Left kidney (tissue), 2 donors: ENCODE data around the gene COL18A1. TPM values are rescaled to one million over a fixed set of nuclear protein-coding genes. Genes with fewer than 3 reads are reported as not detected.

Experiments used
- DNase-seq: peaks from one replicate; pipeline ENCODE4 v3.0.0-alpha.2; 2013
- polyA plus RNA-seq: library from polyadenylated mRNA; unstranded; fragments of 120-200 nt; gene quantifications from one replicate; pipeline ENCODE4 v1.2.1, GENCODE V29; 2013; ENCODE audit not compliant: insufficient read length

Gene COL18A1
- polyA plus RNA-seq, 1 donor = 104 TPM

DNA sequence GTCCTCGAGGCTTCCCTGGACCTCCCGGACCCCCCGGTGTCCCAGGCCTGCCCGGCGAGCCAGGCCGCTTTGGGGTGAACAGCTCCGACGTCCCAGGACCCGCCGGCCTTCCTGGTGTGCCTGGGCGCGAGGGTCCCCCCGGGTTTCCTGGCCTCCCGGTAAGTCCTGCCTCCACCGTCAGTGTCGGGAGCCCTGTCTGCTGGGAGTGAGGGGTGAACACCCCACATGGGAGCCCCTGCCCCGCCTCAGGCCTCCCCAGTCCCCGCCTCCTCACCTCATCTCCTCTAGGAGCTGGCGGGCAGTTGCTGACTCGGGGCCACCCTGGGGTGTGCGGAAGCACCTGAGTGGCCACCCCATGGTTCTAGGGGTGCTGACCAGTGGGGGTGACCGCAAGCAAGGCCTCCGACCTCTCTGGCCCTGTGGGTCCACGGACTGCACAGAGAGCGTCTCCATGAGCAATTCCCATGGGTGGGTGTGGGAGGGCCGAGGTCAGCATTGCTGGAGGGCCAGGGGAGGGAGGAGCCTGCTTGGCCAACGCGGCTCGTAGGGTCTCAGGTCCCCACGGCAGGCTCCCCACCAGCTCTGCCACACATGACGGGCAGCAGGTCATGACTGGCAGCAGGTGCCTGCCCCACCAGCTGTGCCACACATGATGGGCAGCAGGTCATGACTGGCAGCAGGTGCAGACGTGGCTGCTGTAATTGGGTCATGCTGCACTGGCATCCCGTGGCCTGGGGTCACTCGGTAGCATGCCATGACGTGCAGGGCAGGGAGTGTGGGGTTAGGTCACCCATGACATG, 75.9 kb downstream of the COL18A1 start:
- no peak for DNase-seq

GRCh38 chr21:45481566-45481965, 76.6 kb downstream of the COL18A1 start:
- no peak for DNase-seq

DNA sequence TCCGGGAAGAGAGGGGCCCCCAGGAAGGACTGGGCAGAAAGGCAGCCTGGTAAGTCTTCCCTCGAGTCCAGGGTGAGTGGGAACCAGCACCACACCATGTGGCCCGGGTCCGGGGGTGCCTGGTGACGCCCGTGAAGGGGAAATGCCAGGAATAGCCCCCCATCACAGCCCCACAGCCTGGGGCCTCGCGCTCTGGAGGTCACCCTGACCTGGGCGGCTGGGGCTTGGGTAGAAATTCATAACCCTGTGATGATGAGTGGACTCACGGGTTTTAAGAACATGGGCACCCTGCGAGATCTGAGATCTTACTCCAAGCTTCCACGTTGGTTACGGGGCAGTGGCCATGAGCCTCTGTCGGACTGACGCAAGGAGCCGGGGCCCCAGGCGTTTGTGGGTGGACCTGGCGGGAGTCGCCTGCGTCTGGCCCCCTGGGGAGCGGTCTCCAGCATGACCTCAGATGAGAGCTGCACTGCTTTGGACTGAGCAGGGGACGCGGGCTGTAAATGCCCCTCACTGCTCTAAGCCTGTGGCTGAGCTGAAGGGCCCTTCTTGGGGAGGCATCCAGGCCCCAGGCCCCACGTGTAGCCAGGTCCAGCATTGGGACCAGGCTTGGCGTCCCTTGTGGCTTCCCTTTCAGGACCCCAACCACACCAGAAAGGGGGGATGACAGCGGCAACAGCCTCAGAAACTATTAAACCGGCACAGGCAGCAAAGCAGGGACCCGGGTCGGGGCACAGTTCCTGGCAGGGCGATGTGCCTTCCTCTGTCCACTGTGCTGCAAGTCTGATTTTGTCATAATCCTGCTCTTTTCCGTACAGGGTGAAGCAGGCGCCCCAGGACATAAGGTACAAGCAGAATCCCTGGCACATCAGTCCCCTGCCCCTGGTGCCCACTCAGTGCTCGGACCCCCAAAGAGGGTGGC, 77.3 kb downstream of the COL18A1 start:
- DNase-seq = no peak

DNA sequence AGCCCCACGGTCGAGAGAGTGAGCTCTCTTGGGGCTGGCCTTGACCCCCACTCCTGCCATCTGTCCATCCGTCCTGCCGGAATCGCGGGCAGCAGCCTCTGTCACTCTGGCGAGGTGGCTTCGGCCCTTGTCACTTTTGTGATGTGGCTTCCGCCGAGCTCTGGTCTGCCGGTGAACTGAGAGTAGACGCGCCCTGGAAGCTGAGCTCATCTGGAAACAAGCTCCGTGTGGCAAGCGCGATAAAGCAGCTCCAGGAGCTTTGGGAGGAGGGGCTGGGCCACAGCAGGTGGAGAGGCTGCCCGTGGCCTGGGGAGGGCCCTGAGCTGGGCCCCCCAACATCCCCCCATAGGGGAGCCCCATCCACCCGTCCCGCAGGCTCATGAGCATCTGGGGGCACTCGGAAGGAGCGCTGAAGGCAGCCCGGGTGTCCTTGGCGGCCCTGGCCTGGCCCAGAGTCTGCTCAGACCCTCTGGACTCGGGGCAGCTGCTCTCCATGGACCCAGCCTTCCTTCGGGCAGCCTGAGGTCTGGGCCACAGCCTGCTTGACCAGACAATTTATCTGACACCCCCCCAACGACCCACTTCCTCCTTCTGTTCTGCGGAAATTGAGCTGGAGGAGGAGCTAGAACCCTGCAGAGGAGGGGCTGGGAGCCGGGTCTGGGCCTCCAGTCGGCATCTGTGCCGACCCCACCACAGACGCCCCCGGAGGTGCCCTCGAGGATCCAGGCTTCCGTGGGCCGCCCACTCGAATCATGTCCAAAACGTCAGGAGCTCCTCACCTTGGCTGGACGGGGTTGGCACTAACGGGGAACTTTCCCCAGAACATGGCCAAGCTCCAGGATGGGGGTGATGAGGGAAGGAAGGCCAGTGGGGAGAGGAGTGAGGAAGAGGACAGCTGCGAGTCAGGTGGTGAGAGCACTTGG, 78.2 kb downstream of the COL18A1 start:
- DNase-seq = no peak

- DNase-seq = no peak
Measured at GRCh38 chr21:45484318-45484717, 79.4 kb downstream of the COL18A1 start.

DNA sequence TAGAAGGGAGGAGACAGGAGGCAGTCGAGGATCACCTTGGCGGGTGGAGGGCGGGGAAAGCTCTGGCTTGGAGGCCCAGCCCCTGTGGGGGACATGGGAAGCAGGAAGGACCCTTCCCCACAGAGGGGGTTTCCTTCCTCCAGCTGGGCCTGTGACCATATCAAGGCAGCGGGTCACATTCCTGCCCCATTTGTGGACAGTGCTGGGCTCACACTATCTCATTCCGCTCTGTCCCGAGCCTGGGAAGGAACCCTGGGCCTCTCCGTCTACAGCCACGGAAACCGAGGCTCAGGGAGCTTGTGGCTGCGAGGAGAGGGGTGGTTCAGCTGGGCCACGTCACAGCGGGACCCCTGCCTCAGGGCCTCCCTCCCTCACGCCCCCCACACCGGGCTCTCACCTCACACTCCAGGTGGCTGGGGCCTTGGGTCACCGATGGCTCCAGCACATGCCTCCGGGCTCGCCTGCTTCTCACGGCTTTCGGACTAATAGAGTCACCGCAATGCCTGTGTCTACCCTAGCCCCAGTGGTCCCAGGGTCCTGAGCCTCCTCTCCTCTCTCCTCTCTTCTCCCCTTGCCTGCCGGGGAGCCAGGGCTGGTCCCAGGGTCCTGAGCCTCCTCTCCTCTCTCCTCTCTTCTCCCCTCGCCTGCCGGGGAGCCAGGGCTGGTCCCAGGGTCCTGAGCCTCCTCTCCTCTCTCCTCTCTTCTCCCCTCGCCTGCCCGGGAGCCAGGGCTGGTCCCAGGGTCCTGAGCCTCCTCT, 80.9 kb downstream of the COL18A1 start:
- no peak for DNase-seq

DNA sequence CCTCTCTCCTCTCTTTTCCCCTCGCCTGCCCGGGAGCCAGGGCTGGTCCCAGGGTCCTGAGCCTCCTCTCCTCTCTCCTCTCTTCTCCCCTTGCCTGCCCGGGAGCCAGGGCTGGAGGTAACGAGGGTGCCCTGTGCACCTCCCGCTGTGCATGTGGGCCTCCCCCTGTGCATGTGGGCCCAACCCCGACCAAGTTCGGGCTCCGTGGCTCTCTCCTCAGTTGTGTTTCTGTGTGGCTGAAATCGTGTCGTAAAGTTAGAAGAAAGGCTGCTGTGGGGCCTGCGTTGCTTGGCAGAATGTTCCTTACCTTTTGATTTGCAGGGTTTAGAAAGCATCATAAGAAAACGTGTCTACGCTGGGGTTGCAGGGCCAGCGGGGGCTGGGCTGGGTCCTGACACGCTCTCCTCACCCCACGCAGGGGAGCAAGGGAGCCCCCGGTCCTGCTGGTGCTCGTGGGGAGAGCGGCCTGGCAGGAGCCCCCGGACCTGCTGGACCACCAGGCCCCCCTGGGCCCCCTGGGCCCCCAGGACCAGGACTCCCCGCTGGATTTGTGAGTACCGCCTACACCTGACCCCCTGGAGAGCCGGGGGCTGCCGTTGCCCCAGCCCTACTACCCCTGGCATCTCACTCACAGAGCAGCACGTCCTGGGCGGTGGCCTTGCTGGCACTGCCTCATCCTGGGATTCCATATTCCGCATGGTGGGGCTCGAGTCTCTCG, 81.6 kb downstream of the COL18A1 start:
- DNase-seq = no peak

DNA sequence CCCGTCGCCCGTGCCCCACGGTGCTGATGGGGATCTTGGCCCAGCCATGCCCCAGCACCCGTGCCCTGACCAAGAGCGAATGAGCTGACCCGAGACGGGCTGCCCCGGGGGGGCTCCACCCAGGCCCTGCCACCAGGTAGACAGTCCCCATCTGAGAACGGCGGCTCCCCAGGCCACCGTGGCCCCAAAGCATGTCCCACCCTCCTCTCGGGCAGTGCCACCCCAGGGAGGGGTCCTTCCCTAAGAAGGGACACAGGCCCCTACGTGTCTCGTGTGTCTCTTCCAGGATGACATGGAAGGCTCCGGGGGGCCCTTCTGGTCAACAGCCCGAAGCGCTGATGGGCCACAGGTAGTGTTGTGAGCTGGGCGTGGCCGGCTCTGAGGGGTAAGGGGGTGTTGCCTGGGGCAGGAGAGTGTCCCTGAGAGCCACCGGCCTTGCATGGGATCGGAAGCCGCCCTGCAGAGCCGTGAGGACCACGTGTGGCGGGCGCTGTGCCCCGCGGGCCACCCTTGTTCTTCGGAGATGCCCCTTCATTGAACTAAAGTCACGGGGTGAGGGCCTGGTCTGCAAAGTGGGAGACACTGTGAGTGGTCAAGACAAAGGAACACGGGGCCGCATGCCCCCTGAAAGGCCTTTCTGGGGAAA, 82.3 kb downstream of the COL18A1 start:
- no peak for DNase-seq

DNA sequence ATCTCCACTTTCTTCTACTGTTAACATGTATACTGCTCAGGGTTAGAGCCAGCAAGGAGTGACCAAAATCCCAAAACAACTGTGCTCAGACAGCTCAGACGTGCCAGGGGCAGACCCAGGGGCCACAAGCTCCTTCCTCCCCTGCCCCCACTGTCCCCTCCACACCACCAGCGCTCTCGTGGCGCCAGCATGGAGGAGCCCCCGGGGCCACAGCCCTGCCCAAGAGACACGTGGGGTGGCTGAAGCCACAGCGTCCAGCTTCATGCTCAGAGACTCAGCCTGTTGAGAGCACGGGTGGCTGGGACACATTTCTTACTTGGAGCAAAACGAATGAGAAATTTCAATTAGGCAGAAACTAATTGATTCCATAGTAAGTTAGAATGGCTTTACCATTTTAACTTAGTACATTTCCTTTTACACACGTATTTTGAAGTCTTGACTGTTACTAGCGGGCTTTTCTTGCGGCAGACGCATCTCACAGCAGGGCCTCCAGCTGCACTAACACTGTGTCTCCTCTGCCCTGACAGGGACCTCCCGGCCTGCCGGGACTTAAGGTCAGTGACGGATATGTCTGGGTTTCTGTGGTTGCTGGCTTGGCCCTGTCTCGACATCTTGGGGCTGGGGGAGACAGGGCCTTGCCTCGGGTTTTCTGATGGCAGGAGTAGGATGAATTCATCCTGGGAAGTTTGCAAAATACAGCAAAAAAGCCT, 83.1 kb downstream of the COL18A1 start:
- DNase-seq = no peak

GRCh38 chr21:45488931-45489721, 84.2 kb downstream of the COL18A1 start:
- no peak for DNase-seq

DNA sequence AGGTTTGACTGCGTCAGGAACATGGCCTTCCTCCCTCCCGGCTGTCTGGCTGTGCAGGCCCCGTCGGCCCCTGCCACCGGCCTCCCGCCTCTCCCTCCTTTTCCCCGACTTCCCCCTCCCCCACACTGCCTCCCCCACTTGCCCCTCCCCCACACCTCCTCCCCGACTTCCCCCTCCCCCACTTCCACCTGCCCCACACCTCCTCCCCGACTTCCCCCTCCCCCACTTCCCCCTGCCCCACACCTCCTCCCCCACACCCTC, 84.7 kb downstream of the COL18A1 start:
- no peak for DNase-seq

- DNase-seq = no peak
Measured at GRCh38 chr21:45490049-45490731, 85.2 kb downstream of the COL18A1 start.

DNA sequence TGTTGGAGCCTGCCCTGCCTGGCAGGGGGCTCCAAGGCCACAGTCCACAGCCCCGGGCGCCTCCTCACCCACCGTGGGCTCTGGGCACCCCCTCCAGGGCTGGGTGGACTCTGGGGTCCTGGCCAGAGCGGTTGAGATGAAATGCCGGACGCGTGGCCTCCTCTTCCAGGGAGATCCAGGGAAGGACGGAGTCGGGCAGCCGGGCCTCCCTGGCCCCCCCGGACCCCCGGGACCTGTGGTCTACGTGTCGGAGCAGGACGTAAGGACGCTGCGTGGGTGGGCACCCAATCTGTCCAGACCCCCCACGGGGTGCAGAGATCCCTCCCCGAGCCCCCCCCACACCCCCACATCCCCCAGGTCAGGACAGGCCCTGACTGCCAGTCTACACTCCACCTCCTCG, 86.1 kb downstream of the COL18A1 start:
- no peak for DNase-seq

DNA sequence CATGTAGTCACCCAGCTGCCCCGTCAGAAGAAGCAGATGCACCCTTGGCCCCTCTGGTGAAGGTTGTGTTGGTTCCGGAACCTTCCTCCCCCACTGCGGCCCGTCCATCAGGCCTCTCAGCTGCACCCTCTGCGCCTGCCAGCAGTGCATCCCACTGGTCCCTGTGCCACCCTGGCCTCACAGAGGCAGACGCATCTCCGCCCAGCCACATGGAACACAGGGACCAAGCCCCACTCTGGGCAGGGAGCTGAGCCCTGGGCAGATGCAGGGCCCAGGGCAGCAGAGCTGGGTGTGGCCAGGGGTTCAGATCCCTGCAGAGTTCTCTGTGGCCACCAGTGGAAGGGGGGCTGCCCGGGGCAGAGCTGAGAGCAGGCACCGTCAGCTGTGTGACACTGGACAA, 86.7 kb downstream of the COL18A1 start:
- DNase-seq = no peak

GRCh38 chr21:45492765-45493164, 87.8 kb downstream of the COL18A1 start:
- no peak for DNase-seq

DNA sequence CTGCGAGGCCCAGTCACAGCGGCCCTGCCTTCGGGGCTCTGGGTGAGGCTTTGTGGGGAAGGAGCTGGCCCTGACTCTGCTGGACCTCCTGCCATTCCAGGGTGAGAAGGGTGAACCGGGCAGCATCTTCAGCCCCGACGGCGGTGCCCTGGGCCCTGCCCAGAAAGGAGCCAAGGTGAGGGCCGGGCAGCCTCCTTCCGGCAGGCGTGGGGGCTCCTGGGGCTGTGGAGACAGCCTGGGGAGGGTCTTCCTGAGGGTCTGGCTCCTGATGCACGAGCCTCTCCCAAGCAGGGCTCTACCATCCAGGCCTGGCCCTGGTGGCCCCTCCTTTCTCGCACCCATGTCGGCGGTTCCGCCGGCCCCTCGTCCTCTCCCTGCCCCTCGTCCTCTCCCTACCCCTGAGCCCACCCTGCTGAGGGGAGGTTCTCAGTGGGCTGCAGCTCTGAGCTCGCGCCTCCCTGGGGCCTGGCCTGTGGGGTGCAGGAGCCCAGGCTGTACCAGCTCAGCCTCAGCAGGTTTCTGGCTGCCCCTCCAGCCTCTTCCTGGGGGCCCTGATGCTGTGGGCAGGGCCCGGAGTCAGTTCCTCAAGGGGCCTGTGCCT, 88.5 kb downstream of the COL18A1 start:
- no peak for DNase-seq

GRCh38 chr21:45494135-45494850, 89.3 kb downstream of the COL18A1 start:
- no peak for DNase-seq
